GM23248 (cell line): ENCODE data around the gene TMEM235.

ENCODE experiments used
- EZH2 ChIP-seq: fragments of 200-600 bp; sonication (generic); IDR thresholded peaks from 2 replicates; pipeline ENCODE4 v1.6.1; 2018; ENCODE audit warnings: antibody characterized with exemption, mild to moderate bottlenecking; ENCODE audit not compliant: insufficient read depth, poor library complexity, severe bottlenecking
- EZH2phosphoT487 ChIP-seq: fragments of 200-600 bp; sonication (generic); IDR thresholded peaks from 2 replicates; pipeline ENCODE4 v1.6.1; 2018; ENCODE audit warnings: antibody characterized with exemption, moderate library complexity, mild to moderate bottlenecking, low read depth; ENCODE audit not compliant: insufficient read depth

DNA sequence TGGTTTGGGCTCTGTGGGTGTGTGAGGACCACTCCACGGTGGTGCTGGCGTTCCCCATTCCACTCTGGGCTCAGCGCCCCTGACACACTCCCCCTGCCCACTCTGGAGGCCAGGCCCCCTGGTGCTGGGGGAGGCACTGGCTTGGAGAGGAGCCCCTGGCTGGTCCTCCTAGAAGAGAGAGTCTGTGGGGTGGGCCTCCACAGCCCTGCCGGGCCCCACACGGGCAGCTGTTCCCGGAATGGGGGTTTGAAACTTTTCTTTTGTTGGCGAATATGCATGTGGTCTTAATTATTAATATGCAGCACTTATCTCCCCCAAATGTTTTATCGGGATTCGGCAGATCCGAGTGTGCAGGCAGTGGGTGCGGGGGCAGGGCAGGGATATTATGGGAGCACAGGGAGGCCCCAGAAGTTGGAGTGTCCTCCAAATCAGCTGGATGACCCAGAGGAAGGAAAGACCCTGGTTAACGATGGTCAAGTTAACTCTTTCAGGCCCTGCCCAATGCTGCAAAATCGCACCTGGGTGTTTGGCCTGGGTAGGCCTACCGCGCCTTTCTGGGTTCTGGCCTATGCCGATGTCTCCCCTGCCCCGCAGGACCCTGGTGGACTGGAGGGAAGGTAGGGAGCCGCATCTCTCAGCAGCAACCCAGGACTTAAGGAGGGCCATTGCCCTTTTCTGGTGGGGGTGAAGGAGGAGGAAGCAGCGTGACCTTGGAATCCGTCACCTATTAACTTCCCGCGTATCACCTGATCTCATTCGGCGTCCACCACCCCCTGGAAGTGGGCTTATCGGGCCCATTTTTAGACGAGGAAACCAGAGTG lies 36.0 kb downstream of the TMEM235 start:
- TF ChIP-seq EZH2: no peak
- TF ChIP-seq EZH2phosphoT487: no peak
